Loucy (cell line): ENCODE results near the gene DCD.

Source experiments
- H2AFZ ChIP-seq: fragments of 200-600 bp; sonication (generic); 2 replicates; pipeline ENCODE4 v1.6.0; 2016; ENCODE audit warnings: antibody characterized with exemption, mild to moderate bottlenecking, low read length, moderate library complexity
- H3F3A ChIP-seq: fragments of 200-600 bp; 2 replicates; pipeline ENCODE4 v1.6.0; 2016; ENCODE audit warnings: antibody characterized with exemption, low read depth, mild to moderate bottlenecking
- H3K27me3 ChIP-seq: fragments of 200-600 bp; sonication (generic); 2 replicates; pipeline ENCODE4 v1.6.1; 2014; ENCODE audit warnings: low read length, mild to moderate bottlenecking; ENCODE audit not compliant: insufficient read depth, poor library complexity, severe bottlenecking
- H3K36me3 ChIP-seq: fragments of 200-600 bp; sonication (generic); 2 replicates; pipeline ENCODE4 v1.6.1; 2016; ENCODE audit warnings: low read length; ENCODE audit not compliant: insufficient read depth
- H3K4me1 ChIP-seq: fragments of 200-600 bp; sonication (generic); 2 replicates; pipeline ENCODE4 v1.5.1; 2014; ENCODE audit warnings: low read length, mild to moderate bottlenecking; ENCODE audit not compliant: insufficient read depth, poor library complexity, severe bottlenecking
- H3K4me2 ChIP-seq: fragments of 200-600 bp; sonication (generic); 2 replicates; pipeline ENCODE4 v1.6.0; 2014; ENCODE audit warnings: antibody characterized with exemption, low read length, low read depth, mild to moderate bottlenecking; ENCODE audit not compliant: poor library complexity, severe bottlenecking
- H3K4me3 ChIP-seq: fragments of 200-600 bp; sonication (generic); 2 replicates; pipeline ENCODE4 v1.5.1; 2014; ENCODE audit warnings: low read length, mild to moderate bottlenecking, mixed read lengths; ENCODE audit not compliant: poor library complexity, severe bottlenecking
- H3K79me2 ChIP-seq: fragments of 200-600 bp; sonication (generic); 2 replicates; pipeline ENCODE4 v1.6.1; 2014; ENCODE audit warnings: low read length; ENCODE audit not compliant: insufficient read depth
- H3K9ac ChIP-seq: fragments of 200-600 bp; sonication (generic); 2 replicates; pipeline ENCODE4 v1.6.0; 2014; ENCODE audit warnings: mild to moderate bottlenecking, low read depth, low read length, moderate library complexity; ENCODE audit not compliant: poor library complexity, severe bottlenecking
- H3K9me2 ChIP-seq: fragments of 200-600 bp; sonication (generic); replicated peaks from 2 replicates; pipeline ENCODE4 v1.6.1; 2016; ENCODE audit warnings: low read depth, low read length, mixed read lengths
- H3K9me3 ChIP-seq: fragments of 200-600 bp; sonication (generic); 2 replicates; pipeline ENCODE4 v1.6.1; 2014; ENCODE audit warnings: mild to moderate bottlenecking, antibody characterized with exemption, low read length, low read depth; ENCODE audit not compliant: insufficient read depth
- H4K20me1 ChIP-seq: fragments of 200-600 bp; sonication (generic); 2 replicates; pipeline ENCODE4 v1.6.0; 2014; ENCODE audit warnings: antibody characterized with exemption, low read length, mild to moderate bottlenecking; ENCODE audit not compliant: insufficient read depth, poor library complexity, severe bottlenecking
- CTCF ChIP-seq: fragments of 200-600 bp; sonication (generic); conservative IDR thresholded peaks from 2 replicates; pipeline ENCODE4 v1.5.1; 2014; ENCODE audit warnings: mild to moderate bottlenecking, antibody characterized with exemption, low read length
- EZH2phosphoT487 ChIP-seq: fragments of 200-600 bp; IDR thresholded peaks from 2 replicates; pipeline ENCODE4 v1.6.1; 2018; ENCODE audit warnings: antibody characterized with exemption, mild to moderate bottlenecking, moderate library complexity, borderline replicate concordance

Gene DCD

DNA sequence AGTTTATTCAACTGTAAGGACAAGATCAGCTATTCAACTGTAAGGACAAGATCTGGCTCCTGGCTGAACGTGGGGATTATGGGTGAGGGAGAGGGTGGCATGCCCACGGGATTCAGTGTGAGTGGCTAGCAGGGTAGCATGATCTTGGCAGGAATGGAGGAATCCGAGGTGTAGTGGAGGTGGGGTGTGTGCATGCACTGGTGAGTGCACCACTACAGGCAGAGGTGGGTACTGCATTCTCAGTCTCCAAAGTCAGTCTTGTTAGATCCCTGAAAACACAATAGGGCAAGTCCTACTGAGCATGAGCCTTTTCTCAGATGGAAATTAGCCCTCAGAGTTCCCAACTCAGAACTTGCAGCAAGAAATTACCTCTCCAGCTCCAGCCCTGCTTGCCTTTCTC lies 32.2 kb upstream of the DCD start:
- no peaks in the 10 kb centered on the region for H3K27me3 ChIP-seq
- H2AFZ ChIP-seq: peak overlapping the region; percentile 77; the same call in 1 of the 2 replicates
- H3K79me2 ChIP-seq: no peaks in the 10 kb centered on the region
- H4K20me1 ChIP-seq: no peaks in the 10 kb centered on the region
- no peak overlapping the region for H3K9ac ChIP-seq
- no peak overlapping the region for H3K4me2 ChIP-seq
- no peaks in the 10 kb centered on the region for H3F3A ChIP-seq
- no peaks in the 10 kb centered on the region for H3K9me2 ChIP-seq
- H3K9me3 ChIP-seq: no peaks in the 10 kb centered on the region
- no peaks in the 10 kb centered on the region for H3K36me3 ChIP-seq
- no peak overlapping the region for H3K4me3 ChIP-seq
- TF ChIP-seq EZH2phosphoT487 (no peak), CTCF (peak; percentile 79)
- peaks cover 9% of the 10 kb centered on the region for H3K4me1 ChIP-seq

- no peak overlapping the region for H3K4me3 ChIP-seq
- no peaks in the 10 kb centered on the region for H3K79me2 ChIP-seq
- H4K20me1 ChIP-seq: no peaks in the 10 kb centered on the region
- H3K9ac ChIP-seq: no peak overlapping the region
- H3K27me3 ChIP-seq: no peaks in the 10 kb centered on the region
- H3K9me2 ChIP-seq: no peaks in the 10 kb centered on the region
- no peaks in the 10 kb centered on the region for H3F3A ChIP-seq
- TF ChIP-seq CTCF: no peak
- TF ChIP-seq EZH2phosphoT487: no peak
- H3K4me2 ChIP-seq: no peak overlapping the region
- no peaks in the 10 kb centered on the region for H3K4me1 ChIP-seq
- H3K9me3 ChIP-seq: no peaks in the 10 kb centered on the region
- no peaks in the 10 kb centered on the region for H3K36me3 ChIP-seq
- no peak overlapping the region for H2AFZ ChIP-seq
Measured at GRCh38 chr12:54678131-54678530, 30.0 kb upstream of the DCD start.

GRCh38 chr12:54667945-54668344 lies 19.8 kb upstream of the DCD start:
- Histone ChIP-seq H3F3A (no peaks in the 10 kb centered on the region), H3K36me3 (no peaks in the 10 kb centered on the region), H3K79me2 (no peaks in the 10 kb centered on the region), H4K20me1 (no peaks in the 10 kb centered on the region), H3K9me2 (no peaks in the 10 kb centered on the region), H3K4me2 (no peak overlapping the region), H3K4me1 (peaks cover 27% of the 10 kb centered on the region), H3K4me3 (no peak overlapping the region), H3K9ac (no peak overlapping the region), H2AFZ (no peak overlapping the region), H3K9me3 (no peaks in the 10 kb centered on the region), H3K27me3 (no peaks in the 10 kb centered on the region)
- TF ChIP-seq EZH2phosphoT487 (no peak), CTCF (no peak)
